ENCODE results near the gene PAM16.

PAM16 gene

GRCh38 chr16:4324492-4325252, 26.4 kb downstream of the PAM16 start:
- Histone ChIP-seq H3K9me3 (ENCODE audit: insufficient read depth, low read depth, low read length) (no peaks in the 10 kb centered on the region), H3K9ac (ENCODE audit: low read depth, low read length) (no peak overlapping the region), H3K36me3 (ENCODE audit: insufficient read depth, low read depth, low read length) (no peaks in the 10 kb centered on the region), H3K27me3 (ENCODE audit: insufficient read depth, low read length) (no peaks in the 10 kb centered on the region), H3K4me3 (ENCODE audit: low read length) (no peak overlapping the region), H3K4me1 (ENCODE audit: insufficient read depth, low read length) (peaks cover 20% of the 10 kb centered on the region; the same call in 1 of the 2 replicates), H3K27ac (ENCODE audit: low read length) (no peak overlapping the region)

- no peak overlapping the region for H3K4me3 ChIP-seq (ENCODE audit: low read length)
- H3K27ac ChIP-seq (ENCODE audit: low read length) = no peak overlapping the region
- H3K4me1 ChIP-seq (ENCODE audit: insufficient read depth, low read length) = peaks cover 23% of the 10 kb centered on the region; the same call in 1 of the 2 replicates
- H3K27me3 ChIP-seq (ENCODE audit: insufficient read depth, low read length) = no peaks in the 10 kb centered on the region
- H3K9ac ChIP-seq (ENCODE audit: low read depth, low read length) = peak overlapping the region; percentile 34; the same call in 1 of the 2 replicates
- H3K36me3 ChIP-seq (ENCODE audit: insufficient read depth, low read depth, low read length) = no peaks in the 10 kb centered on the region
- no peaks in the 10 kb centered on the region for H3K9me3 ChIP-seq (ENCODE audit: insufficient read depth, low read depth, low read length)
These were observed 27.2 kb downstream of the PAM16 start for GRCh38 chr16:4323845-4324488.

GRCh38 chr16:4323071-4323844, 27.9 kb downstream of the PAM16 start:
- Histone ChIP-seq H3K27me3 (ENCODE audit: insufficient read depth, low read length) (no peaks in the 10 kb centered on the region), H3K4me3 (ENCODE audit: low read length) (no peak overlapping the region), H3K9ac (ENCODE audit: low read depth, low read length) (peak overlapping the region; percentile 34; the same call in 1 of the 2 replicates), H3K36me3 (ENCODE audit: insufficient read depth, low read depth, low read length) (no peaks in the 10 kb centered on the region), H3K27ac (ENCODE audit: low read length) (no peak overlapping the region), H3K9me3 (ENCODE audit: insufficient read depth, low read depth, low read length) (no peaks in the 10 kb centered on the region), H3K4me1 (ENCODE audit: insufficient read depth, low read length) (peaks cover 18% of the 10 kb centered on the region; the same call in 1 of the 2 replicates)

DNA sequence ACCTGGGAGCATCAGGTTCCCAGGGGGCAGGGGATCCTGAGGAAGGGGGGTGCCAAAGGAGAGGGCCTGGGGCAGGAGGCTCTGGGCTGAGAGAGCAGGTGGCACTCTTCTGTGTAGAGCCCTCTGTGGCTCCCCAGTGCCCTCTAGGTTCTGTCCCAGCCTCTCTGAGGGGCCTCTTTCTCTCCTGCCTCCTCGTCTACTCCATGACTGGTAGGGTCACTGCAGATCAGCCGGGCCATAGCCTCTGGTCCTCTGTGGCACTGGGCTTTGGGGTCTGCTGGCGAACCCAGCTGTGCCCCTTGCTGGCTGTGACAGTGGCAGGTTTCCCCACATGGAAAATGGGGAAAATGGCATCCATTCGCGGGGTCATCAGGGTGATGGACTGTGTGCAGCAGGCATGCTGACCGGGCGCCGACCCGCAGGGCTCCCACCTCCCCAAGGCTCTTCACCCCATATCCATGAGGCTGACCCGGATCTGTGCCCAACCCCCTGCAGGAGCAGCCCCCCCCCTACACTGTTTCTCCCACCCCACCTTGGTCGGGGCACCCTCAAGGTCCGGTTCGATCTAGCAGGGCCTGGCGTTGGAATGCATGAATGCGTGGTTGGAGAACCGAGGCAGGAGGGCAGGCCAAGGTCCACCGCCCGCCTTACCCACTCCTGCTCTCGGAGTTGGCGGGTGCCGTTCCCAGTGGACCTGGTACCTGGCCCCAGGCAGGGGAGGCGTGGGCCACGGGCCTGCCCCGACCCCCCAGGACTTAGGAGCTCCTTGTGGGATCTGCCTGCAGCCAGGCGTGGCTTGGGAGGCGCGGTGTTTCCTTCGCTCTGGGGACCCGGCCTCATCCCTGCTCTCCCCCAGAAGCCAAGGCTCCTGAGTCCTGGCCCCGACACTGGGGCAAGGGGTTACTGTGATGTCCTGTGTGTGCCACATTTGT, 28.7 kb downstream of the PAM16 start:
- no peaks in the 10 kb centered on the region for H3K36me3 ChIP-seq (ENCODE audit: insufficient read depth, low read depth, low read length)
- no peak overlapping the region for H3K9ac ChIP-seq (ENCODE audit: low read depth, low read length)
- H3K27ac ChIP-seq (ENCODE audit: low read length) = no peak overlapping the region
- peaks cover 19% of the 10 kb centered on the region; the same call in 1 of the 2 replicates for H3K4me1 ChIP-seq (ENCODE audit: insufficient read depth, low read length)
- H3K27me3 ChIP-seq (ENCODE audit: insufficient read depth, low read length) = no peaks in the 10 kb centered on the region
- H3K4me3 ChIP-seq (ENCODE audit: low read length) = no peak overlapping the region
- no peaks in the 10 kb centered on the region for H3K9me3 ChIP-seq (ENCODE audit: insufficient read depth, low read depth, low read length)

GRCh38 chr16:4321286-4322120, 29.6 kb downstream of the PAM16 start:
- Histone ChIP-seq H3K4me3 (ENCODE audit: low read length) (no peak overlapping the region), H3K27me3 (ENCODE audit: insufficient read depth, low read length) (no peaks in the 10 kb centered on the region), H3K27ac (ENCODE audit: low read length) (no peak overlapping the region), H3K36me3 (ENCODE audit: insufficient read depth, low read depth, low read length) (no peaks in the 10 kb centered on the region), H3K9ac (ENCODE audit: low read depth, low read length) (no peak overlapping the region), H3K9me3 (ENCODE audit: insufficient read depth, low read depth, low read length) (no peaks in the 10 kb centered on the region), H3K4me1 (ENCODE audit: insufficient read depth, low read length) (peaks cover 22% of the 10 kb centered on the region; the same call in 1 of the 2 replicates)

DNA sequence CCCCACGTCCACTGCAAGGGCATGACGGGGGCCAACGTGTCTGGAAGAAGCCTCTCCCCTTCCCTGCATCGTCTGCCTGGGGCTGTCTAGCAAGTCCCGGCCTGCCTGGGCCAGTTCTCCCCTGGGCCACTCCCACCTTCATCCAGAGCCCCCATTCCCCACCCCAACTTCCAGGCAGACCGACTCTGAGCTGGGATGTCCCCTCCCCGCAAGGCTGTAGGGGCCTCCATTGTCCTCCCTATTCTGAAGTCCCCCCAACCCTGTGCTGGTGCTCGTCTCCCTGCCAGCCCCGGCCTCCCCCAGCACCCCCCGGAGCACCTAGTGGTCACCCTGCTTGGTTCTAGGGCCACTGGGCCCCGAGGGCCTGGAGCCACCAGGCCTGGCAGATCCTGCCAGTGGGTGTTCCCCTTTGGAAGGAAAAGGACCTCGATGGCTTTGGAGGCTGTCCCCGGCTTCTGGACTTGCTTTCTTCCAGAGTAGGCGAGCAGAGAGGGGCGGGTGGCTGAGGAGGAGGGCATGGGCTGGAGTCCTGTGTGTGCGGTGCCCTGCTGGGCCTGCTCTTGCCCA, 30.5 kb downstream of the PAM16 start:
- Histone ChIP-seq H3K9me3 (ENCODE audit: insufficient read depth, low read depth, low read length) (no peaks in the 10 kb centered on the region), H3K27me3 (ENCODE audit: insufficient read depth, low read length) (no peaks in the 10 kb centered on the region), H3K27ac (ENCODE audit: low read length) (no peak overlapping the region), H3K9ac (ENCODE audit: low read depth, low read length) (no peak overlapping the region), H3K36me3 (ENCODE audit: insufficient read depth, low read depth, low read length) (no peaks in the 10 kb centered on the region), H3K4me3 (ENCODE audit: low read length) (no peak overlapping the region), H3K4me1 (ENCODE audit: insufficient read depth, low read length) (peaks cover 22% of the 10 kb centered on the region; the same call in 1 of the 2 replicates)

DNA sequence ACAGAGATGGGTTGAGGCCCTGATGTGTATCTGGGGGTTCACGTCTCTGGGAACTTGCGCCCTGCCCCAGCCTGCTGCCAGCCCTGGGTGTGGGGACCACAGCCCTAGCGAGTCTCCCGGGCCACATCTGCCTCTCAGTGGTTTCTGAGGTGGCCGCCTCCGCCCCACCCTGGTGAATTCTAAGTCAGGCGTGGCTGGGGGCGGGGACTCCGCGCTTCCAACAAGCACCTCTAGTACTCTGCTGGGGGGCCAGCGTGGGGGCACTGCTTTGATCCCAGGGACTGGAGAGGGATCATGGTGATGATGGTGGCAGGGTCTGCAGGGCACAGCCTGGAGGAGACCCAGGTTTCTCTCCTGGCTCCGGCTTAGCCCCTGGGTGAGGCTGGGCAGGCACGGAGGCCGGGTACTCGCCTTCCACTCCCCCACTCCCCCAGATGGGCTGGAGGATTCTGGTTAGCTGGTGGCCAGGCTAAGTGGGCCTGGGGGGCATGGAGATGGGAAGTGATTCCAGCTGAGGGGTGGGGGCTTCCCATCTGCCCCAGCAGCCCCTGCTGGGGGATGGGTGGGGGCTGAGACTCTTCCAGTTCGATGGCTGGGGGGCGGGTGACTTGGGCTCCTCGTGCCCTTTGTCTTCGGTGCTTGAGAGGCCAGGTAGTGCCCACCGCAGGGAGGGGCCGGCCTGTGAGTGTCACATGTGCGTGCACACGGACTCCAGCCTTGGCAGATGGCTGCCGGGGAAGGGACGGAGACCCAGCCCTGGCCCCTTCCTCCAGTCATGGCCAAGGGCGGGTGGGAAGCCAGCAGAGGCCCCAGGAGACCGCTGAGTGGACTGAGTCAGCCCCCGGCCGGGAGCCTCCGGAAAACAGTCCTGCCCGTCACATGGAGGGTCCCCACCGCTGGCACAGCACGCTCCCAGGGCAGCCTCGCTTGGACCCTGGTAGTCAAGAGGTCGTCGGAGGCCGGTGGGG, 31.4 kb downstream of the PAM16 start:
- Histone ChIP-seq H3K27ac (ENCODE audit: low read length) (no peak overlapping the region), H3K9ac (ENCODE audit: low read depth, low read length) (no peak overlapping the region), H3K4me1 (ENCODE audit: insufficient read depth, low read length) (peaks cover 22% of the 10 kb centered on the region; the same call in 1 of the 2 replicates)

DNA sequence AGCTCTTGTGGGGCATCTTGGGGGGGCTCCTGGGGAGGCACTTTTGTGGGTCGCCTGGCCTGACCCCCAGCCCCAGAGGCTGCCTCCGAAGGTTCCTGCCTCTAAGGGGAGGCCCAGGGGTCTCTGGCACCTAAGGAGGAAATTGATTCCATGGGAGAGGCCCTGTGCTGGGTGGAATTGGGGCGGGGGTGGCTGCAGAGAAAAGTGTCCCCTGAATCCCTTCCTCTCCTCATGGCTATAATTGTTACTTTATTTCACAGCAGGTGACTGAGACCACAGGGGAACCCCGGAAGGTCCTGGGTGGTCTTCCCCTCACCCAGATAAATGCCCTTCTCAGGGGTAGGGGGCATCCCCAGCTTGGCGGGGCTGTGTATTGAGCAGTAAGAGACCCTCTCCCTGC, 32.2 kb downstream of the PAM16 start:
- no peak overlapping the region for H3K4me3 ChIP-seq (ENCODE audit: low read length)

More for the DNA sequence above, 31.4 kb downstream of the PAM16 start:
- Histone ChIP-seq H3K9me3 (ENCODE audit: insufficient read depth, low read depth, low read length) (no peaks in the 10 kb centered on the region), H3K36me3 (ENCODE audit: insufficient read depth, low read depth, low read length) (no peaks in the 10 kb centered on the region), H3K27me3 (ENCODE audit: insufficient read depth, low read length) (peaks cover 4% of the 10 kb centered on the region), H3K4me3 (ENCODE audit: low read length) (no peak overlapping the region)

GRCh38 chr16:4318451-4318910, 32.6 kb downstream of the PAM16 start:
- peaks cover 11% of the 10 kb centered on the region; the same call in 1 of the 2 replicates for H3K4me1 ChIP-seq (ENCODE audit: insufficient read depth, low read length)

More for the DNA sequence above, 32.2 kb downstream of the PAM16 start:
- no peak overlapping the region for H3K27ac ChIP-seq (ENCODE audit: low read length)
- no peaks in the 10 kb centered on the region for H3K9me3 ChIP-seq (ENCODE audit: insufficient read depth, low read depth, low read length)
- H3K27me3 ChIP-seq (ENCODE audit: insufficient read depth, low read length) = peaks cover 12% of the 10 kb centered on the region
- H3K4me1 ChIP-seq (ENCODE audit: insufficient read depth, low read length) = peaks cover 16% of the 10 kb centered on the region; the same call in 1 of the 2 replicates
- H3K36me3 ChIP-seq (ENCODE audit: insufficient read depth, low read depth, low read length) = no peaks in the 10 kb centered on the region
- H3K9ac ChIP-seq (ENCODE audit: low read depth, low read length) = no peak overlapping the region

More at GRCh38 chr16:4318451-4318910, 32.6 kb downstream of the PAM16 start:
- Histone ChIP-seq H3K4me3 (ENCODE audit: low read length) (no peak overlapping the region), H3K27ac (ENCODE audit: low read length) (no peak overlapping the region), H3K9me3 (ENCODE audit: insufficient read depth, low read depth, low read length) (no peaks in the 10 kb centered on the region), H3K27me3 (ENCODE audit: insufficient read depth, low read length) (peaks cover 16% of the 10 kb centered on the region), H3K9ac (ENCODE audit: low read depth, low read length) (no peak overlapping the region), H3K36me3 (ENCODE audit: insufficient read depth, low read depth, low read length) (no peaks in the 10 kb centered on the region)
